Measurements from ENCODE around the gene TTN.

DNA sequence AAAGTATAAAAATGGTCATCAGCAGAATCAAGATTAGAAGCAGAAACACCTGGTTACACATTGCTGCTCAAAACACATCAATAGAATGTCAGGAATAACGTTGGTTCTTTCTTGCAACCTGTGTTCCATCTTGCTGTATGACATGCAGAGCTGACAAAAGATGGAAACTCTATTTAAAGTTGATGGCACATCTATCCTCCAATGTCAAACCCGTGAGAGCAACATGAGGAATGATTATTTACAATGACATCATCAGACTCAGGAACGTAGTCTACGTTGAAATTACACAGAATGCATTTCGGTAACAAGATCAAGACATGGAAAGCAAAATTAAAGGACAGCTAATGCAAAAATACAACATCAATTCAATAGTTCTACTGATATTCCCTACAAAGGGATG is 26.2 kb upstream of the TTN start:
- TF ChIP-seq, protein P1, sequence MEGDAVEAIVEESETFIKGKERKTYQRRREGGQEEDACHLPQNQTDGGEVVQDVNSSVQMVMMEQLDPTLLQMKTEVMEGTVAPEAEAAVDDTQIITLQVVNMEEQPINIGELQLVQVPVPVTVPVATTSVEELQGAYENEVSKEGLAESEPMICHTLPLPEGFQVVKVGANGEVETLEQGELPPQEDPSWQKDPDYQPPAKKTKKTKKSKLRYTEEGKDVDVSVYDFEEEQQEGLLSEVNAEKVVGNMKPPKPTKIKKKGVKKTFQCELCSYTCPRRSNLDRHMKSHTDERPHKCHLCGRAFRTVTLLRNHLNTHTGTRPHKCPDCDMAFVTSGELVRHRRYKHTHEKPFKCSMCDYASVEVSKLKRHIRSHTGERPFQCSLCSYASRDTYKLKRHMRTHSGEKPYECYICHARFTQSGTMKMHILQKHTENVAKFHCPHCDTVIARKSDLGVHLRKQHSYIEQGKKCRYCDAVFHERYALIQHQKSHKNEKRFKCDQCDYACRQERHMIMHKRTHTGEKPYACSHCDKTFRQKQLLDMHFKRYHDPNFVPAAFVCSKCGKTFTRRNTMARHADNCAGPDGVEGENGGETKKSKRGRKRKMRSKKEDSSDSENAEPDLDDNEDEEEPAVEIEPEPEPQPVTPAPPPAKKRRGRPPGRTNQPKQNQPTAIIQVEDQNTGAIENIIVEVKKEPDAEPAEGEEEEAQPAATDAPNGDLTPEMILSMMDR (IDR thresholded peaks at IDR 0.05; ENCODE audit: insufficient read depth, low read depth, low read length) = no peak
- TF ChIP-seq EZH2 (IDR thresholded peaks at IDR 0.05; ENCODE audit: insufficient read depth, low read length) = no peak
